Right ventricle myocardium superior (tissue), 1 donor: ENCODE results near the gene MDM4. TPM values are rescaled to one million over a fixed set of nuclear protein-coding genes. Genes with fewer than 3 reads are reported as not detected.
A peak's percentile ranks its signal among the peaks of the same experiment; 100 is the strongest.
"Not testable (repeated sequence)": the region's sequence is repeated elsewhere in the genome, so short reads cannot be mapped to it uniquely, and the experiment has no call there.

ENCODE experiments used
- ATAC-seq: fragments of 200-7000 bp; cut with Tn5 transposase; one replicate; pipeline ENCODE4 v1.9.1; 2020; ENCODE audit warnings: mild to moderate bottlenecking; ENCODE audit not compliant: poor library complexity
- DNase-seq: peaks from one replicate; pipeline ENCODE4 v3.0.0-alpha.2; 2020
- intact Hi-C: fragments of 100-400 bp; cut with DNase I; formaldehyde crosslinking; loops from one replicate; pipeline ENCODE4 v1.11.2; 2022
- total RNA-seq: library from RNA; stranded (reverse); fragmentation: NEBNext Ultra II Directional; extraction: Animal tissue kit (Norgen Biotek cat#: 25700); gene quantifications from one replicate; pipeline ENCODE4 v1.2.1, GENCODE V29; 2021
- donor health status: DM: no; HTN: yes; CAD: no; lungs with severe emphysema.

The MDM4 gene
- total RNA-seq, 1 donor from 2014 or later, result 24.2 TPM

- intact Hi-C loops, result no loop called here
- DNase-seq, result no peak
- no peak for ATAC-seq
Measured at GRCh38 chr1:204483791-204484190, 32.4 kb upstream of the MDM4 start.

GRCh38 chr1:204486513-204487255, 29.5 kb upstream of the MDM4 start:
- DNase-seq, ATAC-seq, intact Hi-C loops: not testable (repeated sequence)

DNA sequence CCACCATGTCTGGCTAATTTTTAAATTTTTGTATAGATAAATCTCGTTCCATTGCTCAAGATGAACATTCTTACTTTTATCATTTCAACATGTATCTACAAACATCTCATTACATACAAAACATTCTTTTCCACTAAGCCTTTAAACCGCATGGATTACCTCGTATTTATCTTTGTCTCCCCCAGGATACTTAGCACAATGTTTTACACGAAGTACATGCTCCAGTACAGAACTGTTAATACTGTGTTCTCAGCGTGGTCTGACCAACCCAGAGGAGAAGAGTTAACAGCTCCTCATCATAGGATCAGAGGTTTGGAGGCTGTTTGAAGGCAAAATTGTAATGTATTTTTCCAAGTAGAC, 29.0 kb upstream of the MDM4 start:
- DNase-seq (no peak), ATAC-seq (no peak)
- intact Hi-C loops, result no loop called here

DNA sequence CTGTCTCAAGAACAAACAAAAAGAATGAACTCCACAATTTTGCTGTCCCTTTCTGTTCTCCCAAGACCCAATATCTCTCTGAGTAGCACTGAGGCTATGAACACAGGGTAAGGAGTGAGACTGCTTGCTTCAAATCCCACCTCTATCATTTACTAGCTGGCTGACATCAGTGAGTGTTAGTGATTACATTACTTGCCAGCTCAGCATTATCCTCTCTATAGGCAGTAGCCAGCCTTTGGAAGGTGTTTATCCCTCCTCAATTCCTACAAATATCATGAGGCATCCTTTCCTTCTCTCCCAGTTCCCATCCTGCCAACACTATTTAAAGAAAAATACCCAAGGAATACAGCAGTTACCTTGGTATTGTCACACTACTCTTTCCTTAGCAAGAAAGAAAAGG, 24.6 kb upstream of the MDM4 start:
- intact Hi-C loops, result no loop called here
- ATAC-seq (no peak), DNase-seq (no peak)

DNA sequence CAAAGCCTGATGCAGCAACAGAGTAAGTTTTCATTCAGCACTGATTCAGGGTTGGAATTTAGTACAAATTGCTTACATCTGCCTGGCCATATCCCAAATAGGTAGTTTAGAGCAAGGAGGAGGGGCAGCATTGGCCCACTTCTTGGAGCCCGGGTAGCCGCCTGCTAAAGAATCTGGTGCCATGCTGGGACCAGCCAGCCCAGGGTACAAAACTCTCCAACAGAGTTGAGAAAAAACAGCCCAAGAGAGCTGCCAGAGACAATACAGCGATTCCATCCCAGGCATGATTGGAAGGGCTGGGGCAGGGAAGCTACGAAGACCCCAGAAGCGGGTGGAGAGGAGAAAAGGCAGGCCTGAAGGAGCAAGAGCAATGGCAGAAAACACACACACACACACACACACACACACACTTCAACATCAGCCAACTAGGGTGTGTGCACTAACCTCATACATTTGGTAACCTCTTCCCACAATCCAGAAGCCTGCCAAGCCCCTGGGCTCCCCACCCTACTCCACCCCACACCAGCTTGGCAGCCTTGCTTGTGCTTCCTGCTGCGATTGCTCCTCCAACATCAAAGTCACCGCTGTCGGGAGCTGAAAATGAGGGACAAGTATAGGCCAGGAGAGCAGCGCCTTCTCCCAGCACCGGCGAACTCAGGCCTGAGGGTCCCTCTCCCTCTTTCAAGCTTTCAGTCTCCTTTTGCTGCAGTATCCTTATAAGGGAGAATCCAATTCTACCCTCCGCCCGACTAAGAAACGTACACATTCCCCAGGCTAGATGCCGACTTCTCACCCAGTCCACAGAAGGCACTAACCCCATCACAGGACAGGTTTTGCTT, 22.8 kb upstream of the MDM4 start:
- DNase-seq, result peak; percentile 79
- peak; percentile 60 for ATAC-seq
- intact Hi-C loops, result no loop called here

DNA sequence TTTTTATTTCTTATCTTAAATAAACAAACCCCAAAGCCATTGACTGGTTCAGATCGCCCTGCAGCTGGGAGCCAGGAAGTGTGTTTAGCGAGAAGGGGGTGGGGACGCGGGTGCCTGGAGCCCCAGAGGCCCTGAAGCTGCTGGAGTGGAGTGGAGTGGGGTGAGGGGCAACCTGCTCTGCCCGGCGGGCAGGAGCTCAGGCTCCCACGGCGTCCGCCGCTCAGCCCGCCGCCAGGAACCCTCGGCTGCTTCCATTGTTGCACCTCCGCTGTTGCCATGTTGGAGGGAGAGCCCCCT, 22.3 kb upstream of the MDM4 start:
- peak; percentile 66 for DNase-seq
- intact Hi-C loops, result no loop called here

GRCh38 chr1:204494281-204495077, 21.7 kb upstream of the MDM4 start, which contains the start of gene PIK3C2B:
TSS of gene PIK3C2B (minus strand) at chr1:204494805. CDS start at chr1:204469802, 25,003 bp downstream.
- intact Hi-C loops, result no loop called here
- ATAC-seq, result peak; percentile 96
- DNase-seq, result peak; percentile 91

More for the DNA sequence above, 22.3 kb upstream of the MDM4 start:
- peak; percentile 70 for ATAC-seq

DNA sequence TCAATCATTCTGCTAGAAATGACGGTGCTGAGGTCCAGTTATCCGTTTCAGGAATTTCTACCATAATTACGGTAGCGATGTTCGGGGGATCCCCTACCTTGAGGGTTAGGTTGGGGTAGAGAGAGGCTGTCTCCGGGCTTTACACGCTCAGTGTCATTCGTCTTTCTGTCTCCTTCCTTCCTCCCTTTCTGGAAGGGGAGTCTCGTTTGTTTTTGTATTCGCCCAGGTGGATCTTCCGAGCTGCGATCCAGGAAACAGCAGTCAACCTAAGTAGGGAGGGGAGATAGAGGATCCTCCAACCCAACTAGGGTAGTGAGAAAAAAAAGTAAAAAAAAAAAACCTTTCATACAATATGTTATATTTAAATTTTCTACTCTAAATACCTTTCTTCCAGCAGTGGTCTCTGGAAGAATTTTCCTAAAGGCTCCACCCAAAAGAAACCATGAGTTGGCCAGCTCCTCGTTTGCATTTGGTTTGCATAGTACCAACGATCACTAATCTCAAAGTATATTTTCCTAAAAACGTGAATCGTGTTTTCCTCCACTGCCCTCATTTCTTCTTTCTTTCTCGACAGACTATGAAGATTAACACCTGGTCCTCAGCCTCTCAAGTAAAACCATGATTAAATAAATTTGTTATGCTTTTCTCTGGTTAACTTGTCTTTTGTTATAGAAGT, 21.0 kb upstream of the MDM4 start:
- DNase-seq (no peak), ATAC-seq (no peak)
- intact Hi-C loops, result no loop called here

- ATAC-seq, result no peak
- intact Hi-C loops, result no loop called here
Measured at GRCh38 chr1:204495777-204496176, 20.4 kb upstream of the MDM4 start.

DNA sequence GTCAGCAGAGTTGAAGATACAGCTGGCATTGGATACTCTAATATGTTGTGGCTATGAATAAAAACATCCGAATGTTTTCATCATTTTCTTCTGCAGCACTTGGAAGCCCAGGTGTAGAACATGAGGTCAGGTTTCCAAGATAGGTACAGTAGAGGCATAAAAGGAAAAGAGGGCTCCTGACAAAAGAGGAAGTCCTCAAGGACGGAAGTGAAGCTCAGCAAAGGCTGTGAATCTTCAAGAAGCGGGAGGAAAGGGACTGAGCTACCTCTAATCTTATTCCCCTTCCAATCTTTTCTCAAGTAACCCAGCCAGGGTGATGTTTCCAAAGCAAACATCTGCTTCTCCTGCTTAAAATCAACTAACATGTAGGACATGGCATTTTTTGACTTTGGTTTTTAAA, 17.2 kb upstream of the MDM4 start:
- intact Hi-C loops, result no loop called here
- DNase-seq (no peak), ATAC-seq (no peak)

More at GRCh38 chr1:204495777-204496176, 20.4 kb upstream of the MDM4 start:
- no peak for DNase-seq

GRCh38 chr1:204499511-204500468, 16.4 kb upstream of the MDM4 start:
- DNase-seq (no peak), ATAC-seq (no peak)
- intact Hi-C loops, result loop anchor here (5.0 kb wide), 1 partner anchor 67 kb away; no protein-coding TSS in a partner anchor

- intact Hi-C loops, result loop anchor here (2.0 to 5.0 kb wide), 2 partner anchors 55 to 70 kb away; no protein-coding TSS in a partner anchor
- ATAC-seq, result no peak
- no peak for DNase-seq
Measured at GRCh38 chr1:204502241-204502640, 14.0 kb upstream of the MDM4 start.

DNA sequence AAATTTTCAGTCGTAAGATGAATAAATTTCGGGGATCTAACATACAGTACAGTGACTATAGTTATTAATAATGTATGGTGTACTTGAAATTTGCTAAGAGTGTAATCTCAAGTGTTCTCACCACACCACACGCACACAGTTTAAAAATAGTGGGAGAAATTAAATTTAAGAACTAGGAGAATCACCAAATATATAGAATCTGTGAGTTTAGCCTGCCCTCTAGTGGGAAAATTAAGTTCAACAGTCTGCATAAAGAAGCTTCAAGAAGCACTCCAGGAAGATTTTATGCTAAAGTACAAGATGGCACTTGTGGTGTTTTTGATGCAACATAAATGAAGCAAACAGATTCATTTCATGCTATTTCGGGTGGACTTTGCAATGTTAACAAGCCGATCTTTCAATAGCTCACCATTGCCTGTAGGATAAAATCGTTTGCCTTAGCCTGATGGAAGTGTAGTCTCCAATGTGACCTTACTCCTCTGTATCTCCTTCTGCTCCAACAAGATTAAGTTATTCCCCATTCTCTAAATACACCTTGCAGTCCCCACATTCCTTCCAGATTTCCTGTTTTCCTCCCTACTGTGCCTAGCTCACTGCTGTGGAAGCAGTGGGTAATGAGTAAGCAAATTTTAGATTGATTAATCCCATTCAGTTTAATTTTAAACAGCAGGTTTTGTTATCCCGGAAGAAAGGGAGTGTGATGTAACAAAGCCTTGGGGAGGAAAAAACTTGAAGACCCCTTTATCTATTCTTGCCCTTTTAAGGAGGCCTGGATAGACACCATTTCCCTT, 12.9 kb upstream of the MDM4 start:
- intact Hi-C loops, result loop anchor here (2.0 to 5.0 kb wide), 2 partner anchors 57 to 71 kb away; no protein-coding TSS in a partner anchor
- DNase-seq (no peak), ATAC-seq (no peak)

DNA sequence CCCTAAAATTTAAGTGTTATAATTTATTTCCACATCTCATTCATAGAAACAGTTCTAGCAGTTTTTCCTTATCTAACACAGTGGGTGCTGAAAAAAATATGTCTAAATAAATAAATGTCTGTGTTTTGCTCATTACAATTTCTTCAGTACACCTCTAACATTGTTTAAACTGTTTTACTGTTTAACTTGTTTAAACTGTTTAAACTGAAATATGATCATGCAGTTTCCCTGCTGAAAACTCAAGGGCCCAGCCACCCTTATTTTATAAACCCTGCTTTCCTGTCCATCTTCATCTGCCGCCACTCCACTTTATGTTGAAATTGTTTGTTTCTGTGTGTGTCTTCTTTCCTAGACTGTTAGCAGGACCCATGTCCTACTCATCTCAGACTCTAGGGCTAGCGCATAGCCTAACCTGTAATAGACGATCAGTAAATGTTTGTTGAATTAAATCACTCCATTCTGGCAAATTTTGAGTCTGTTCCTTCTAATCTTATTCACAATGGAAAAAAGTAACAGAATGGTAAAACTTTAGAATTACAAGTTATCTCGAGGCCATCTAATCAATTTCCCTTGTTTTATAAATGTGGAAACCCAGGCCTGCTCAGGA, 12.2 kb upstream of the MDM4 start:
- intact Hi-C loops, result loop anchor here (2.0 to 5.0 kb wide), 2 partner anchors 57 to 72 kb away; no protein-coding TSS in a partner anchor
- ATAC-seq (no peak), DNase-seq (no peak)

GRCh38 chr1:204505674-204506200, 10.5 kb upstream of the MDM4 start:
- no peak for ATAC-seq
- no peak for DNase-seq
- intact Hi-C loops, result no loop called here
